Stimulated activated CD4-positive, alpha-beta T cell treated with anti-CD3 and anti-CD28 coated beads, Interleukin-15, amount 100 ng/mL, for 1 hour (primary cell): Measurements from ENCODE around the gene TUBB.
"Not testable (repeated sequence)": the region's sequence is repeated elsewhere in the genome, so short reads cannot be mapped to it uniquely, and the experiment has no call there.

ENCODE experiments used
- DNase-seq, 2 donors: peaks; one replicate each; pipeline ENCODE4 v3.0.0-alpha.2; 2020; ENCODE audit warnings: low read depth in 1 of 2, low spot score in 1 of 2

The TUBB gene

DNA sequence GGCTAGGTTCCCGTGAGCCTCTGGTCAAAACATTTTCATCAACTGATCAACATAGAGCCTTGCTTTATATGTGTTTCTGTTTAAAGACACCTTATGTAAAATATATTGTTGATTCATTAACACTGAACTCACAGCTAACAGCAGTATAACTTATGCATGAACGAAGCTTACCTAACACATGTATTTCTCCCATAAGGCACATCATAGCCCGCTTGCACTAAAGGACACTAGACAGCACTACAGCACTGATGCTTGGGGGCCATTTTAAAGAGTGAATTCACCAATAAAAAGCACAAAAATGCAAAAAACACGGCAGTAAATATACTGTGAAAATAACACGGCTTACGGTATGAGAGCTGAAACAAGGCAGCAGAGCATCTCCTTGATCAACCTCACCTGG lies 18.4 kb downstream of the TUBB start:
- DNase-seq, result no peak

DNA sequence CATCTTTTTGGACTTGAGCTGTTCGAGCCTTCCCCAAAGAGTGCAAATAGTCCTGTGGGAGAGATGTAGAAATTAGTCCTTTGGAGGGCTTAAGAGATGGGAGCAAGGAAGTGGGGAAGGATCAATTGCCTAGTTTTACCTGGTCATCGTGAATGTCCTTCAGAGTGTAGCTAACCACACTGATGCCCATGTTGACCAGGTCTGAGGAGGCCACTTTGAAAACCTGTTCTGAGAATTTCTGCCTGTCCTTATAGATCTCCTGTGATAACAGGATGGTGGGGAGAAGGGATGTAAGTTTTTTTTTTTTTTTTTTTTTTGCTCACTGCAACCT lies 20.4 kb downstream of the TUBB start:
- DNase-seq, result no peak

DNA sequence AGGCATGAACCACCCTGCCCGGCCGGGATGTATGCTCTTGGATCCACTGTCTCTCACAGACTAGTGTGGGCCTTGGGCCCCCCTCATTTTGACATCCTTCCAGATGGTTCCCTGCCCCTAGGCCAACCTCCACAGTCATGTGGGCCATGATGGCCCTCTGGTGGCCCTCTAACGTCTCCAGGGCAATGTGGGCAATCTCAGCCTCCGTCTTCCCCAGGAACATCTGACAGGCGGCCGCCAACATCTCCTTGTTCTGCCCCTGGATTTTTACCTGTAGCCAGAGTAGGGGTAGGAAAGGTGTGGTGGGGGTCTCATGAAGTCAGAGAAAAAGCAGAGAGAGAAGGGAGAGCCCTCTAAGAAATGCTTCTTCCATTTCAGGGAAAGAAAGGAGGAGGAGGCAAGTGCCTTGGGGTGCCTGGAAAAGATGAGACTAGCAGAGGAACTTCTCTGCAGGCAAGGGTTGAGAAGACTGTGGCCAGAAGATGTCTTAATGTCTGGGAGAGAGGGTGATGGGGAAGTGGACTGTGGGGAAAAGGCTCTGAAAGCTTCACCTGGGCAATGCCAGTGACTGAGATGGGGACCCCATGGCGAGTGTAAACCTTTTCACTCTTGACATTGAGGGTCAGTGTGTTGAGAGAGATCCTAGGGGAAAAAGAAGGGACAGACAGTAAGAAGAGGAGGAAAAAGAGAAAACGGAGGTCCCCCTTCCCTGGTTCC lies 21.1 kb downstream of the TUBB start:
- DNase-seq, result peak in 1 of 2 donors; percentile 38

DNA sequence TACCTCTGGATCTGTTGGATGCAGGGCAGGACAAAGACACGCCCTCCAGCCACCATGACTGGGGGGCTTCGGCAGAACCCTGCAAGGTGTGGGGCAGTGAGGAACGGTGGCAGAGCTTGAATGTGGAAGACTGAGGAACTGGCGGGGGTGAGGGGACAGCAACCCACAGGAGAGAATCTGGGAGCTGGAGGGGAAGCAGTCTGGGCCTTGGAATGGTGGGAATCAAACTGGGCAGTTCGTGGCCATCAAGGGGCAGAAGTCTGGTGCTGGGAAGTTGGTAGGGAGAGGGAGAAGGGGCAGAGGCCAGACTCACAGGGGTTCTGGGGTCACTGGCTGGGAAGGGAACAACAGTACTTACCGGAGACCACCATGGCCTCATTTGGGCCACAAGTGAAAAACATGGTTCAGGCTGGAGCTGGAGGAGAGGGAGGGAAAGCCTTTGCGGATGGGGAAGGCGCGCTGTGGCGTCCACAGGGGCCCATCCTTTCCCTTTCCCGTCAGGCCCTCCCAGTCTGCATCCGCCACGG lies 21.7 kb downstream of the TUBB start:
- DNase-seq, result peak in 1 of 2 donors; percentile 42

DNA sequence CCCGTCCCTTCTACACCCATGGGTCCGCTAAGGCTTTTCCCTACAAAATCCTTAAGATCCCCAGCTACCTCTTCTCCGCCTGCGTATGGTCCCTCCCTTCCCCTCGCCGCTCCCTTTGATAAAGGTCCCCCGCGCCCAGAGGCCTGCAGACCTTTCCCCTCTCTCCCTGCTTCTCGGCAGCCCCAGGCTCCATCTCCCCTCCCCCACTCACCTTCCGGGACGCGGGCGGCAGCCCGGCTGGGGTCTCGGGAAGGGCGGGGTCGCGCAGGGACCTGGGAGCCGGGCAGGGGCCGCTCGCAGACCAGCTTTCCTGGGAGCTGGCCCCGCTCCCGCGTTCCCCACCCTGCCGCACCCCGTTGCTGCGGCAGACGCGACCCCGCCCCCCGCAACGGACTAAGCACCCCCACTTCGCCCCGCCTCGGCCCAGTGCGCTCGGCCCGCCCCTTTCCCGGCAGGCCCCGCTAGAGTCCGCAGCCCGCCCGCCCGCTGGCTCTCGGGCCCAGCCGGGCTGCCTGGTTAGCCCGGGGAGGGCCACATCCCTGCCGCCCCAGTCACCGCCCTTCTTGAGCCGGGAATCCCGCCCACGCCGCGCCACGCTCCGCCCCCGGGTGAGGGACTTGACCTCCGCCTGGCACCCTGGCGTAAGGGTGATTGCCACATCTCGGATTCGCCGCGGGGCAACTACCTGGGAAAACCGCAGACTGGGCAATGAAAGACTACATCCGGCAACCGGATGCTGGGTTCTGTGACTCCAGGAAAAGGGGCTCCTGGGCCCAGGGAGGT lies 22.4 kb downstream of the TUBB start, which contains the start of gene FLOT1:
TSS of gene FLOT1 (minus strand) at position 372 of the 783 bp plus-strand sequence. CDS start 498 bp downstream, outside the sequence.
- DNase-seq, result peak; percentile 88 to 91

DNA sequence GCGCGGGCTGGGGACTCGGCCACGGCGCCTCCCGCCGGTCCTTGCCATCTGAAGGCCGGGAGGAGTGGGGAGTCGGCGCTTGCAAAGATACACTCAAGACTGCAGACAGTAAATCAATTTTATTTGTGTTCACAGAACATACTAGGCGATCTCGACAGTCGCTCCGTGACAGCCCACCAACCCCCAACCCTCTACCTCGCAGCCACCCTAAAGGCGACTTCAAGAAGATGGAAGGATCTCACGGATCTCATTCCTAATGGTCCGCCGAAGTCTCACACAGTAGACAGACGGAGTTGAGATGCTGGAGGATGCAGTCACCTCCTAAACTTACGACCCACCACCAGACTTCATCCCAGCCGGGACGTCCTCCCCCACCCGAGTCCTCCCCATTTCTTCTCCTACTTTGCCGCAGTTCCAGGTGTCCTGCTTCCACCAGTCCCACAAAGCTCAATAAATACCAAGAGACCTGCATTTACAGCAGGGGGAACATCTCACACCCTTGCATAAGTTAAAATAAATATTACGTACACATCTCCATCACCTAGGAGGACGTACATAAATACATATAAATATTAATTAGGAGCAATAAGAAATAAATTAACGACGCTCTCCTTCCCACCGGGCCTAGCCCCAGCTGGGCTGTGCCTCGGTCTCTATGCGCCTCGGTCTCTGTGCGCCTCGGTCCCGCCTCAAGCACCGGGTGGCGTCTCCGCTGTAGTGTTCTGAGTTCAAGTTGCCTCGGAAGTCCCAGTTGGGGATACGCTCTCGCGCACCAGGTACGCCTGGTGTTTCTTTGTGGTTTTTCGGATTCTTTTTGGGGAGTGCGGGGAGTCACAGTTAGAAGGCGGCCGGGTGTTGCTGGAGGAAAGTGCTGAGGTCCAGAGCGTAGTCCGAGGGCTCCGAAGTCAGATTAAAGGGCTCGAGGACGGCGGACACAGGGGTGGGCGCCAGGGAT lies 23.2 kb downstream of the TUBB start:
- no peak for DNase-seq

DNA sequence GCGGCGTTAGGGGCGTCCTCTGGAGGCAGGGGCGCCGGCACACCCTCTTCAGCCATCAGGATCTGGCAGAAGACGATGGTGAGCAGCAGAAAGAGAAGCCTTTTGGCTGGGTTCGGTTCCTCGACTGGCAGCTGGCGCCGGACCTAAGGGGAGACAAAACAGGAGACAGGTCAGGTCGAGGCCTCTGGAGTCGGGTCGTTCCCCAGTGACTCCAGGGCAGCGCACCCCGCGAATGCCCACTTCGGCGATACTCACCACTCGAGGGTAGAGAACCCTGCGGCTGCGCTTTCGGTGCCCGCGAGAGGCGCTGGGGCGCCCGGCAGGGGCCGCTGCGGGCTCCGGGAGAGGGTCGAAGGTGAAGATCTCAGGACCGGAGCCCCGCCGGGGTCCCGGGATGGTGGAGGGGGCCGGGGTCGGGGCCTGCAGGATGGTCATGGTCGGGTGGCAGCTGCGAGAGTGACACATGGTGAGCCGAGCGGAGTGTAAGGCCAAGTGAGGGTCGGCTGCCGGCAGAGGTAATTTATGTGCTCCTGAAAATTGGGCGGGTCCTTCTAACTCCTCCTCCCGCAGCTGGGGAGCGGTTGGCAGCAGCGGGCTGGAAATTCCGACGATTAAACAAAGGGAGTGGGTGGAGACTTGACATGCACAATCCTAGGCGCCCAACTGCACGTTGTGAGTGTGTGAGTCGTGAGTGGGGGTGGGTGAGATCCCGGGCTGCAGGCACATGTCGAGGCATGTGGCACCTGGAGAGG lies 24.1 kb downstream of the TUBB start, which contains the start of gene IER3:
TSS of gene IER3 (minus strand) at position 494 of the 752 bp plus-strand sequence. CDS start at position 465, 29 bp downstream.
- DNase-seq, result peak; percentile 63 to 87

DNA sequence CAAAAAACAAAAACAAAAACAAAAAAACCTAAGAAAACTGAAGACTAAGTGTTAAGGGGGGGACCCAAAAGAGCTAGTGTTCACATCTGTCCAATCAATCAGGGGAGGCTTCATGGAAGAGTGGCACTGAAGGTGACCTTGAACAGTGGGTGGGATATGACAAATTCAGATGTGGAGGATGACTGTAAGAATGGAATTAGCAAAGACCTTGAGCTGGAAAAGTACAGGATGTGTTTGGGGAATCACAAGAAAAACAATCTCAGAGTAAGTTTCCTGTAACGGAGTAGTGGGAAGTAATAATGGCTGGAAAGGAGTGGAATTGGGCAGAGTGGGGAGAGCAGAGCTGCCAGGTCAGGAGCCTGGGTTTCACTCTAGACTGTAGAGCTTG lies 27.1 kb downstream of the TUBB start:
- no peak for DNase-seq

DNA sequence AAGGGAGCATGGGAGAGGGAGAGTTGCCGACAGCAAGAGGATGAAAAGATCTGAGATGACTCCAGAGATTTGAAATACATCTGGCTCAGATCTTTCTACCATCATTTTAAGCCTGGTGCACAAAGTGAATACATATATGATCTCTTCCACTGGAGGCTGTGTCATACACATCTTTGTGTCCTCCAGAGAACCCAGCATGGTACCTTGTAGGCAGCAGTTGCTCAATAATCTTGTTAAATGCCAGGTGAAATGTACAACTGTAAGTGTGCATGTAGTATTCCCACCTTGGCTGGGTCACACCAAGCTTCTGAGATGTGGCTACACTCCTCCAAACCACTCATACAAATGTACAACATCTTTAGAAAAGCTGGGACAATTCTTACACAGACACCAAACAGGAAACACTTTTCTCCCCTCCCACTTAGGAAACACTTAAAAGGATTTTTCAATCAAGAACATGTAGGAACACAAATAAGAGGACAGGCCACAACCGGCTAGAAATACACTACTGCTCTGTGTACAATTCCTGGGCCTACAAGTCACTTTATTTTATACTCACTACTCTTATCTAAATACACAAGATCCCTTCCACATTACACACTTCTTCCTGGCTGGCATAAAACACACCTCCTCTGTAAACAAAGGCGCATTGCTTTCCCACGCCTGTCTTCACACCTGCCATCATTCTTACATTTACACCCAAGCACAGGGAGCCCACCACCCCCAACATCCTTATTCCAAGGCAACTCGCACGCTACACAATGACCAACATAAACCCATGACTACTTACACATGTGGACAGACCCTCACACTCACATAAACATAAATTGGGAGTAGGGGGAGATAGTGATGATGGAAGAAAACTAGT lies 28.0 kb downstream of the TUBB start:
- DNase-seq, result no peak

DNA sequence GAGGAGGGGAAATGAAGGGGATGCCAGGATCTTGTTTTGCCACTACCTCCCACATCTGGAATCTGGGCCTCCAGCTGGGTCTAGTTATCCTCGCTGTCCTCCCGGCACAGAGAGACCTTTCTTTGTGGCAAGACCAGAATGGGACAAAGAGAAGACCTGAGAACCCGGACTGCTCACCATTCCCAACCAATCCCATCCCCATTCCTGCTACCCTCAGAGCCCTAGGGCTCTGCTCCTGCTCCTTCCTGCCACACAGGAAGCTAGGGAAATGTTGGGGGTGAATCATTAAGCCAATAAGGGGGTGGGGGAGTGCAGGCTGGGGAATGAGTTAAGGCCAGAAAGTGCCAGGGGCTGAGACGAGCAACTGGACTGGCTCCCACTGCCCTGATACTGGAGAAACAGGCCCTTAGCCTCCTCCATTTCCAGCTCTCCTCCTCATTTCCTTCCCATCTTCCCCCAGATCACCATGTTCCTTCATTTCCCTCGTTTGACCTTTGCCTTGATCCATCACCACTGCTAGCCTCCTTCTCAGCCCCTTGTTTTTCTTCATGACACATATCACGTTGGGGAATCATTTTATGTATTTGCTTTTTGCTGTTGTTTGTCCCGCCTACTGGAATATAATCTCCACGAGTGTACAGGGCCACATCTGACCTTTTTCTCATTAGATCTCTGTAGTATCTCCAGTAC lies 28.8 kb downstream of the TUBB start:
- no peak for DNase-seq

DNA sequence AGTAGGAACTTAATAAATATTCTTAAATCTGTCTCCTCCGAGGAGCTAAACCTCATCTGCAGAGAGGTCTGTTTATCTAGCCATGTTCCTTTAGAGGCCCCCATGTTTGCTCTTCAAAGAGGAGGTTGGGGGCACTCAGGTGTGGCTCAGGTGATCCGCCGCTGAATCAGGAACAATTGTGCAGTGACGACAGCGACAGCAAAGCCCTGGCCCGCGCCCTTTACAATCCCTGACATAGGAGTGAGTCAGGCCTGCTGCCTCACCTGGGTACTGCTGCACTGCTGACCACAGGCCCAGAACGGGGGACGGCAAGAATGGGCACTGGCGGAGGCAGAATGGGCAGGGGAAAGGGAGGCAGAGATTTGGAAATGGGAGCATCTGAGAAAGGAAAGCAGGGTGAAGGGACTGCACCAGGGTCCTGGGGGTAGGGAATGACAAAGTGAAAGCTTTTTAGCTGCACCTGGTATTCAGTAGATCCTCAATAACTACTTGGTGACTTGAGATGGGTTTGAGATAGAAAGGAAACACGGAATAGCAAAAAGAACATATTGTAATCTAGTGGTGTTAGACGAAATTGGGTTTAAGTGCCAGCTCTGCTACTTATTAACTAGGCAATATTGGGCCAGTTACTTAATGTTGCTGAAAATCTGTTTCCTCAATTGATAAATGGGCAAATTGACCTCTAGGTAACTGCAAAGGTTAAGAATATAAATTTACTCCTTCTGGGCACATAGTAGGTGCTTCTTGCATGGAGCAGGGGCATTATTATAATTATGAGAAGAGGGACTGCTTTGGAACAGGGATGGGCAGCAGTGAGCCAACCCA lies 29.6 kb downstream of the TUBB start:
- DNase-seq, result no peak

DNA sequence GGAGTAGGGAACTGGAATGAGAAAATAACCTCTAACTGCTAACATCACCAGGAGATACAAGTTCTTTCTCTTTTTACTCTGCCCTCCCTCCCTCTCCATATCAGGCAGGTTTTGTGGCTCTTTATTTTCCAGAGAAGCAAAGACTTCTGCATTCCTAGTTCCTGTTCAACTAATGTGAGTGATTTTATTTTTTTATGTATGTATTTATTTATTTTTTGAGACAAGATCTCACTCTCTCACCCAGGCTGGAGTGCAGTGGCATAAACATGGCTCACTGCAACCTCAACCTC lies 30.2 kb downstream of the TUBB start:
- no peak for DNase-seq

DNA sequence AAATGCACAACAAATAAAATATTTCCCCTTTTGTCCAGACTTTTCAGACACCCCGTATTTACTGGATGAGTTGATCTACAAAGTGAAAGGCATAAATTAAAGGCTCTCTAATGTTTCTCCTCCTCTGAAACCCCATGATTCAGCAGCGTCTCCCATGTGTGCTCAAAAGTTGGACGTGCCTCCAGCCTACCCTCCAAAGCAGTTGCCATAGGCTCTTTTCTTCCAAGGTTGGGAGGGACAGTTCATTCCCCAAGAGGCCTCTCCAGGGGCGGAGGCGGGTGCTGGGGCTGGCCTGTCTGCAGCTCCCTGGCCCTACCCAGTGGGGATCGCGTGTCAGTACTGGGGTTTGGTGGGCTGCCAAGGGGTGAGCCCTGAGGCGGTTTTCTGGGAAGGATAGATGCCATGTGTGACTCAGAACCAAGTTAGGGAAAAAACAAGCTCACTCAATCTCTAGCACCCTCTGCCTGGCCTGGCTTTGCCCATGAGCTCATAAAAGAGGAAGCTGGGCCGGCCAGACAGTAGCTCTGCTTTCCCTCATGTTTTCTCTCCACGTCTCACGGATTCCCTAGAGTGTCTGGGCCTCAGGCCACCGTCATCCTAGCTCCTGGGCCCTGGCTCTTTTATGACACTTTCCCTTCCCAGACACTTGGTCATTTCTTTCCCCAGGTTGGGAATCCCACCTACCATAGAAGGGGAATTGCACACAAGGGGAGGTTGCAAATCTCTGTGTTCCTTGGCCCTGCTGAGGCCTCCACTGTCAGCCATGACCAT lies 32.2 kb downstream of the TUBB start:
- DNase-seq, result no peak

DNA sequence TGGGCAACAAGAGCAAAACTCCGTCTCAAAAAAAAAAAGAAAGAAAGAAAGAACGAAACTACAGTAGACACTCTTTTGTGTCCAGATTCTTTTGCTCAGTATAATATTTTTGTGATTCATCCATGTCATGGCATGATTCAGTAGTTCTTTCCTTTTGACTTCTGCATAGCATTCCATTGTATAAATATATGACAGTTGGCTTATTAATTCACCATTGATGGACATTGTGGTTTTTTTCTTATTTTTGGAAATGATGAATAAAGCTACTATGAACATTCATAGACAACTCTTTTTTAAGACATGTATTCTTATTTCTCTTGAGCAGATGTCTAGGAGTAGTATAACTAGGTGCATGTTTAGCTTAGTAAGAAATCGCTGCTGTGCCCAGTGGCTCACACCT lies 34.5 kb downstream of the TUBB start:
- DNase-seq, result no peak

DNA sequence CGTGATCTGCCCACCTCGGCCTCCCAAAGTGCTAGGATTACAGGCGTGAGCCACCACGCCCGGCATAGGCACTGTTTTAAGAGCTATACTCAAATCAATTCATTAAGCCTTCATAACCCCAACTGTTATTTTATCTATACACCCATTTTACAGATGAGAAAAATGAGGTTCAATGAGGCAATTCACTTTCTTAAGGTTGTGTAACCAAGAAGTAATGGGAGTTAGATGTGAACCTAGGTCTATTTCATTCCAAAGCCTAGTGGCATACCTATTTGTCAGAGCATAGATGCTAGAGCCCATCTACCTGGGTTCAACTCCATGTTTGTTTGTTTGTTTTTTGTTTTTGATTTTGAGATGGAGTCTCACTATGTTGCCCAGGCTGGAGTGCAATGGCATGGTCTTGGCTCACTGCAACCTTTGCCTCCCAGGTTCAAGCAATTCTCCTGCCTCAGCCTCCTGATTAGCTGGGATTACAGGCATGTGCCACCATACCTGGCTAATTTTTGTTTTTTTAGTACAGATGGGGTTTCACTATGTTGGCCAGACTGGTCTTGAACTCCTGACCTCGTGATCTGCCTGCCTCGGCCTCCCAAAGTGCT lies 36.4 kb downstream of the TUBB start:
- not testable (repeated sequence) for DNase-seq

DNA sequence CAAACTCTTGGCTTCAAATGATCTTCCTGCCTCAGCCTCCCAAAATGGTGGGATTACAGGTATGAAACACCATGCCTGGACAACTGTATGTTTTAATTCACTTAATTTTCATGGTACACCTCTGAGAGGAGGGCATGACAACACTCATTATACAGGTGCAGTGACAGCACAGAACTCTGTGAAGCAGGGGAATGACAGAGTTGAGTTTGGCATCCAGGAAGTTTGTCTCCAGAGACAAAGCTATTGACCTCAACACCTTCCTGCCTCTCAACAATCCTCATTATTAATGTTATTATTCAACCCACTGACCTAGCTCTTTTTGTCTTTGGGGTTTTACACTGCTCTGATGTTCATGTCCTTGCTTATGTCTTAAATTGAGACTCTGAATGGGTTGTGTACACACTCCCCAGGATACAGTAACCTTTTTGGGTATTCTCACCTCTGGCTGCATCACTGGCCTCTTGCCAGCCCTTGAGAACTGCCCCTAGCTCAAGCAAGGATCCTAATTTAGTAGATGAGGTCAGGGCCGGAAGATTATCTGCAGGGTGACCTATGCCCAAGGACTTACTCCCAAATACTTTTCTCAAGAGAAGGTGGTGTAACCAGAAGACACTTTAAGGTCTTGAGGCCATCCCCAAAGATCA lies 37.2 kb downstream of the TUBB start:
- DNase-seq, result no peak
